ENCODE results near the gene ZNF546. TPM values are rescaled to one million over a fixed set of nuclear protein-coding genes. Genes with fewer than 3 reads are reported as not detected.

The ZNF546 gene
- total RNA-seq, 6 experiments from 2014 or later: 1.8 to 2.7 (median 2.2) TPM

GRCh38 chr19:39982883-39983282 is 14.0 kb upstream of the ZNF546 start:
- no peaks in the 10 kb centered on the region for H3K27me3 Mint-ChIP-seq (ENCODE audit: insufficient read depth)
- peaks cover 43% of the 10 kb centered on the region for H3K9me3 Mint-ChIP-seq
- TF ChIP-seq CTCF (IDR thresholded peaks at IDR 0.05): no peak
- no peak overlapping the region for H3K4me3 Mint-ChIP-seq
- no peak overlapping the region for H3K27ac Mint-ChIP-seq
- peaks cover 91% of the 10 kb centered on the region for H3K36me3 Mint-ChIP-seq (ENCODE audit: low read depth)
- H3K4me1 Mint-ChIP-seq (ENCODE audit: low read depth): no peaks in the 10 kb centered on the region
- no peak for DNase-seq

GRCh38 chr19:39983695-39984300 is 13.1 kb upstream of the ZNF546 start:
- H3K27me3 Mint-ChIP-seq (ENCODE audit: insufficient read depth): no peaks in the 10 kb centered on the region
- H3K4me1 Mint-ChIP-seq (ENCODE audit: low read depth): no peaks in the 10 kb centered on the region
- peaks cover 47% of the 10 kb centered on the region for H3K9me3 Mint-ChIP-seq
- peaks cover 85% of the 10 kb centered on the region for H3K36me3 Mint-ChIP-seq (ENCODE audit: low read depth)
- H3K27ac Mint-ChIP-seq: no peak overlapping the region
- H3K4me3 Mint-ChIP-seq: no peak overlapping the region
- no peak for TF ChIP-seq CTCF (IDR thresholded peaks at IDR 0.05)
- no peak for DNase-seq

GRCh38 chr19:39986643-39987042 is 10.2 kb upstream of the ZNF546 start:
- Mint-ChIP-seq H3K4me1 (ENCODE audit: low read depth) (no peaks in the 10 kb centered on the region), H3K36me3 (ENCODE audit: low read depth) (peaks cover 57% of the 10 kb centered on the region), H3K9me3 (peaks cover 47% of the 10 kb centered on the region), H3K27ac (no peak overlapping the region), H3K27me3 (ENCODE audit: insufficient read depth) (no peaks in the 10 kb centered on the region; the same call in 1 of the 2 replicates), H3K4me3 (no peak overlapping the region)
- no peak for DNase-seq
- TF ChIP-seq CTCF (IDR thresholded peaks at IDR 0.05): no peak

GRCh38 chr19:39987167-39987566 is 9.7 kb upstream of the ZNF546 start:
- Mint-ChIP-seq H3K4me1 (ENCODE audit: low read depth) (no peaks in the 10 kb centered on the region), H3K36me3 (ENCODE audit: low read depth) (peaks cover 56% of the 10 kb centered on the region), H3K9me3 (peaks cover 47% of the 10 kb centered on the region), H3K4me3 (no peak overlapping the region), H3K27me3 (ENCODE audit: insufficient read depth) (no peaks in the 10 kb centered on the region; the same call in 1 of the 2 replicates), H3K27ac (no peak overlapping the region)
- no peak for TF ChIP-seq CTCF (IDR thresholded peaks at IDR 0.05)
- no peak for DNase-seq

GRCh38 chr19:39987596-39987995 is 9.3 kb upstream of the ZNF546 start:
- H3K27ac Mint-ChIP-seq: no peak overlapping the region
- no peak overlapping the region for H3K4me3 Mint-ChIP-seq
- no peaks in the 10 kb centered on the region for H3K4me1 Mint-ChIP-seq (ENCODE audit: low read depth)
- H3K27me3 Mint-ChIP-seq (ENCODE audit: insufficient read depth): no peaks in the 10 kb centered on the region; the same call in 1 of the 2 replicates
- H3K36me3 Mint-ChIP-seq (ENCODE audit: low read depth): peaks cover 55% of the 10 kb centered on the region
- no peak for DNase-seq
- H3K9me3 Mint-ChIP-seq: peaks cover 47% of the 10 kb centered on the region
- TF ChIP-seq CTCF (IDR thresholded peaks at IDR 0.05): no peak
